CD14-positive monocyte (primary cell): ENCODE data around the gene E2F1. TPM values are rescaled to one million over a fixed set of nuclear protein-coding genes. Genes with fewer than 3 reads are reported as not detected.

Experiments used
- DNase-seq, 3 donors: peaks; one replicate each; pipeline ENCODE4 v3.0.0-alpha.2; 2011 to 2022
- H2AFZ ChIP-seq: 2 replicates; pipeline ENCODE4 v1.6.0; 2012; ENCODE audit warnings: mild to moderate bottlenecking, low read depth, low read length, inconsistent platforms; ENCODE audit not compliant: insufficient read depth, poor library complexity, severe bottlenecking
- H3K27ac ChIP-seq, 2 donors: 1 replicate in 1 of 2; 2 replicates in 1 of 2; pipeline ENCODE4 v1.5.1; 2012 to 2013; ENCODE audit warnings: low read length in 2 of 2, control low read depth in 1 of 2, inconsistent platforms in 1 of 2, low read depth in 1 of 2, mild to moderate bottlenecking in 1 of 2
- H3K27me3 ChIP-seq, 2 donors: one replicate each; pipeline versions ENCODE4 v1.6.0 to v1.6.1; 2011 to 2013; ENCODE audit warnings: low read length in 2 of 2; ENCODE audit not compliant: control insufficient read depth in 2 of 2, insufficient read depth in 2 of 2
- H3K36me3 ChIP-seq, 2 donors: replicated peaks in 1 of 2; 1 replicate in 1 of 2; 2 replicates in 1 of 2; pipeline versions ENCODE4 v1.5.1 to v1.6.1; 2012 to 2013; ENCODE audit warnings: low read length in 2 of 2, control low read depth in 1 of 2, inconsistent platforms in 1 of 2, mild to moderate bottlenecking in 1 of 2; ENCODE audit not compliant: insufficient read depth in 2 of 2, control insufficient read depth in 1 of 2
- H3K4me1 ChIP-seq, 2 donors: 1 replicate in 1 of 2; 2 replicates in 1 of 2; pipeline versions ENCODE4 v1.5.1 to v1.6.1; 2012 to 2013; ENCODE audit warnings: low read length in 2 of 2, control low read depth in 1 of 2, inconsistent platforms in 1 of 2, mild to moderate bottlenecking in 1 of 2, moderate library complexity in 1 of 2; ENCODE audit not compliant: insufficient read depth in 2 of 2, control insufficient read depth in 1 of 2
- H3K4me2 ChIP-seq: replicated peaks from 2 replicates; pipeline ENCODE3; 2012; ENCODE audit warnings: low read length, moderate library complexity, mild to moderate bottlenecking; ENCODE audit not compliant: poor library complexity, severe bottlenecking; ENCODE audit errors: extremely low read depth
- H3K4me3 ChIP-seq, 3 experiments: fragments of 200-600 bp in 1 of 3; sonication (generic) in 1 of 3; replicated peaks in 1 of 3; 1 replicate in 2 of 3; 2 replicates in 1 of 3; pipeline ENCODE4 v1.5.1; 2011 to 2013; ENCODE audit warnings: low read length in 3 of 3, mild to moderate bottlenecking in 3 of 3, control low read depth in 2 of 3, low read depth in 2 of 3, inconsistent platforms in 1 of 3, moderate library complexity in 1 of 3
- H3K79me2 ChIP-seq: 2 replicates; pipeline ENCODE4 v1.6.0; 2012; ENCODE audit warnings: mild to moderate bottlenecking, control low read depth, inconsistent platforms, low read length, moderate library complexity; ENCODE audit not compliant: insufficient read depth
- H3K9ac ChIP-seq: 2 replicates; pipeline ENCODE4 v1.6.0; 2017; ENCODE audit warnings: low read length, mild to moderate bottlenecking; ENCODE audit not compliant: insufficient read depth, poor library complexity, severe bottlenecking
- H3K9me3 ChIP-seq, 2 donors: replicated peaks in 1 of 2; 1 replicate in 1 of 2; 2 replicates in 1 of 2; pipeline versions ENCODE4 v1.5.1 to v1.6.1; 2012 to 2013; ENCODE audit warnings: low read length in 2 of 2, control low read depth in 1 of 2; ENCODE audit not compliant: control insufficient read depth in 1 of 2, insufficient read depth in 1 of 2
- H4K20me1 ChIP-seq: 2 replicates; pipeline ENCODE4 v1.6.0; 2012; ENCODE audit warnings: mild to moderate bottlenecking, low read length, control low read depth, moderate library complexity; ENCODE audit not compliant: insufficient read depth
- H3K27ac Mint-ChIP-seq, 7 donors: one replicate each; pipeline ENCODE4 v1.8.0; 2020; ENCODE audit warnings: mild to moderate bottlenecking in 7 of 7, mixed read lengths in 7 of 7, moderate library complexity in 6 of 7, inconsistent platforms in 2 of 7
- H3K27me3 Mint-ChIP-seq, 3 donors: one replicate each; pipeline ENCODE4 v1.8.0; 2021 to 2022; ENCODE audit warnings: low read depth in 3 of 3, mild to moderate bottlenecking in 3 of 3, mixed read lengths in 3 of 3, moderate library complexity in 3 of 3, inconsistent platforms in 1 of 3
- H3K36me3 Mint-ChIP-seq, 2 donors: one replicate each; pipeline ENCODE4 v1.8.0; 2020; ENCODE audit warnings: mixed read lengths in 2 of 2, inconsistent platforms in 1 of 2, mild to moderate bottlenecking in 1 of 2
- H3K4me1 Mint-ChIP-seq: one replicate; pipeline ENCODE4 v1.8.0; 2020; ENCODE audit warnings: mild to moderate bottlenecking, mixed read lengths
- H3K4me3 Mint-ChIP-seq, 2 donors: one replicate each; pipeline ENCODE4 v1.8.0; 2020; ENCODE audit warnings: mild to moderate bottlenecking in 2 of 2, mixed read lengths in 2 of 2, moderate library complexity in 1 of 2
- H3K9me3 Mint-ChIP-seq, 7 donors: one replicate each; pipeline ENCODE4 v1.8.0; 2020 to 2022; ENCODE audit warnings: mixed read lengths in 7 of 7, mild to moderate bottlenecking in 6 of 7, moderate library complexity in 6 of 7, inconsistent platforms in 2 of 7
- WGBS: methylation state at CpG from one replicate; pipeline ENCODE4 v1.1.5; 2013; ENCODE audit warnings: missing lambda C conversion rate; ENCODE audit not compliant: insufficient coverage; 5-methylcytosine and 5-hydroxymethylcytosine counted together
- intact Hi-C, 2 donors: fragments of 100-400 bp; cut with micrococcal nuclease; formaldehyde crosslinking; loops; one replicate each; pipeline versions ENCODE4 v1.15.0 to v1.15.1; 2023
- polyA plus RNA-seq, 3 donors: library from polyadenylated mRNA; depleted of rRNA in 1 of 3; unstranded in 2 of 3; stranded (reverse) in 1 of 3; fragments of 300-500 nt in 2 of 3; fragments of >200 nt in 1 of 3; fragmentation: Illumina TruSeq in 2 of 3; gene quantifications; 1 replicate in 2 of 3; 2 replicates in 1 of 3; pipeline ENCODE4 v1.2.3, GENCODE V29; 2012 to 2021
- TF ChIP-seq, protein P1 (sequence below): fragments of 200-600 bp; IDR thresholded peaks from one replicate; pipeline ENCODE4 v1.8.0; 2022; ENCODE audit warnings: antibody characterized with exemption, mild to moderate bottlenecking

E2F1 gene
- polyA plus RNA-seq, 3 donors: 0.17 to 1.1 TPM; not detected in 1

DNA sequence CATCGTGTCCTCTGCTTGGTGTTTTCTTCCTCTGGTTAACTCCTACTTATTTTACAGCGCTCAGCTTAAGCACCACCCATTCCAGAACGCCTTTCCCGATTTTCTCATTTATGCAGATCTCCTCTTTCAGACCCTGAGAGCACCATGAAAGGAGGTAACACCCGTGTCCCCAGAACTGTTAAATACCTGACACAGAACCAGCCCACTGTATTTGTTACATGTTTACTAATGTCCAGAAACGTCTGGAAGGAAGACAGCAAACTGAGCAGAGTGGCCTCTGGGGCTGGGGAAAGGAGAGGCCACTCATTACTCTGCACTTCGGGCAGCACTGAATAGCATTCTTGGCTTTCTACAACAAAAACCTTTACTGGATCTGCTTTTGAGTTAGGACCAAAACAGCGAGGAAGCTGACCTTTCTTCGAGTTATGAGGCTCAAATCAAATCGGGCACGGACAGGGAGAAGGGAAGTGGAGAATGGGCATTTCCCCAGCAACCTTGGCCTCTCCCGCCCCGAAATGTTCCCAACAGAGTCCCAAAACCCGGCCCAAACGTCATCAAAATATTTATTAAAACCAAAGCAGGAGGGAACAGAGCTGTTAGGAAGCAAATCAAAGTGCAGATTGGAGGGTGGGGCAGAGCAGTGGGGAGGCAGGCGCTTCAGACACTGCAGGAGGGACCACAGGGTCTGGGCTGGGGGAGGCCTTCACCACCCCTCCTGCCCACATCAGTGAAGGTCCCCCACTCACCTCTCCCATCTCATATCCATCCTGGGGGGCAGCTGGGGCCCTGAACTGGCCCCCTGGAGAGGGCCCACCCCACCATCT lies 10.8 kb downstream of the E2F1 start:
- Histone ChIP-seq H4K20me1 (no peaks in the 10 kb centered on the region), H3K4me2 (peak overlapping the region; percentile 76), H3K9ac (peak overlapping the region; percentile 57), H3K9me3 (no peaks in the 10 kb centered on the region), H3K36me3 (no peaks in the 10 kb centered on the region), H3K4me3 (peak overlapping the region in 1 of 3 experiments; percentile 74), H3K27me3 (no peaks in the 10 kb centered on the region), H3K4me1 (peaks cover 14 to 19% of the 10 kb centered on the region in 2 donors), H2AFZ (peak overlapping the region; percentile 80), H3K79me2 (peaks cover 1% of the 10 kb centered on the region), H3K27ac (no peak overlapping the region)
- peaks cover 2 to 8% (median 3%) of the 10 kb centered on the region in 3 donors for H3K27me3 Mint-ChIP-seq
- H3K4me1 Mint-ChIP-seq: peaks cover 17% of the 10 kb centered on the region
- H3K27ac Mint-ChIP-seq: peak overlapping the region in 4 of 7 donors; percentile 13 to 74 (median 54)
- H3K36me3 Mint-ChIP-seq: peaks cover 4 to 23% of the 10 kb centered on the region in 2 donors
- peak overlapping the region; percentile 71 to 91 for H3K4me3 Mint-ChIP-seq
- DNase-seq: no peak
- WGBS: 63% methylated on average over 2 of the region's 16 CpGs
- TF ChIP-seq, protein P1, sequence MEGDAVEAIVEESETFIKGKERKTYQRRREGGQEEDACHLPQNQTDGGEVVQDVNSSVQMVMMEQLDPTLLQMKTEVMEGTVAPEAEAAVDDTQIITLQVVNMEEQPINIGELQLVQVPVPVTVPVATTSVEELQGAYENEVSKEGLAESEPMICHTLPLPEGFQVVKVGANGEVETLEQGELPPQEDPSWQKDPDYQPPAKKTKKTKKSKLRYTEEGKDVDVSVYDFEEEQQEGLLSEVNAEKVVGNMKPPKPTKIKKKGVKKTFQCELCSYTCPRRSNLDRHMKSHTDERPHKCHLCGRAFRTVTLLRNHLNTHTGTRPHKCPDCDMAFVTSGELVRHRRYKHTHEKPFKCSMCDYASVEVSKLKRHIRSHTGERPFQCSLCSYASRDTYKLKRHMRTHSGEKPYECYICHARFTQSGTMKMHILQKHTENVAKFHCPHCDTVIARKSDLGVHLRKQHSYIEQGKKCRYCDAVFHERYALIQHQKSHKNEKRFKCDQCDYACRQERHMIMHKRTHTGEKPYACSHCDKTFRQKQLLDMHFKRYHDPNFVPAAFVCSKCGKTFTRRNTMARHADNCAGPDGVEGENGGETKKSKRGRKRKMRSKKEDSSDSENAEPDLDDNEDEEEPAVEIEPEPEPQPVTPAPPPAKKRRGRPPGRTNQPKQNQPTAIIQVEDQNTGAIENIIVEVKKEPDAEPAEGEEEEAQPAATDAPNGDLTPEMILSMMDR: no peak
- H3K9me3 Mint-ChIP-seq: no peaks in the 10 kb centered on the region
- intact Hi-C loops: no loop called here

DNA sequence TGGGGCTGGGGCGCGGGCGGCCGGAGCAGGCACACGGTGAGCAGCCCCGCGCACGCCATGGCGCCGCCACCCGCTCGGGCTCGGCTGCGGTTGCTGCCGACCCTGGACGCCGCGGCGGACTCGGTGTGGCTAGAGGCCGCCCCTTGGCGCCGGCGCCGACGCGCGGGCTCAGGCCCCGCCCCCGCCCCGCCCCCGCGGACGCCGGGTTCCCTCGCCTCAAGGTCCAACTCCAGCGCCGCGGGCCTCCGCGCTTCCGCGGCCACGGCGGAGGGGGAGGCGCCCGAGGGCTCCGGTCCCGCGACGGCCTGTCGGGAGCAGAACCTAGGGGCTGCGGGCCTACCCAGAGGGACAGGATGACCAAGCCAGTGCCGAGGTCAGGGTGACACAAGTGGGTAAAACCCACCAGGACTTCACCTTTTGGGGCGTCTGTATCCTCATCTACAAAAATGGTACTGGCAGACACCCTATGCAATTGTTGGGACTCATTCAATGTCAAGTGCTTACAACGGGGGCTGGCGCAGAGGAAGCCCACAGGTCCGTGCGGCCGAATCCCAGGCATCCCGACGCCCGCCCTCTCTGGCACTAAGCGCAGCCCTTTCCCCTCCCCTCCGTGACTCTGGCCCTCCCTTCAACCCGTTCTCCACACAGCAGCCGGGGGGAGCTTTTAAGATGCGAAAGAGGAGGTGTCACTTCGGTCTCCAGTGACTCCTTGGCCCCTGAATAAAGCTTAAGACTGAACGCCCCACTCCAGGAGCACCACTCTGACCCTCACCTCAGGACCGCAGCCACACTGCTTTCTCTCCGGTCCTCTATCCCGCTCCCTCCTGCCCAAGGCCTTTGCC lies 11.7 kb downstream of the E2F1 start, which contains the start of gene NECAB3:
Gene NECAB3 (minus strand): TSS at position 135 of the 842 bp plus-strand sequence. CDS start 76 bp downstream, at position 59.
- TF ChIP-seq, protein P1: no peak
- peak within 1 kb of the TSS in 1 of 2 donors; percentile 49 for H3K27ac ChIP-seq

More for the DNA sequence above, 11.7 kb downstream of the E2F1 start, which contains the start of gene NECAB3:
- Histone ChIP-seq H2AFZ (peak within 1 kb of the TSS; percentile 87), H3K4me3 (peak within 1 kb of the TSS; percentile 56 to 74 (median 57)), H3K9me3 (no peaks in the 10 kb centered on the region), H3K27me3 (no peaks in the 10 kb centered on the region), H4K20me1 (no peaks in the 10 kb centered on the region), H3K9ac (peak within 1 kb of the TSS; percentile 57), H3K4me2 (peak within 1 kb of the TSS; percentile 76), H3K4me1 (peaks cover 14 to 19% of the 10 kb centered on the region in 2 donors), H3K79me2 (no peaks in the 10 kb centered on the region), H3K36me3 (no peaks in the 10 kb centered on the region)
- H3K9me3 Mint-ChIP-seq: no peaks in the 10 kb centered on the region
- intact Hi-C loops: loop anchor here in 1 of 2 donors (5.0 kb wide), 1 partner anchor 232 kb away; the partner anchor contains the start of gene SNTA1
- peaks cover 7 to 23% of the 10 kb centered on the region in 2 donors for H3K36me3 Mint-ChIP-seq
- peak within 1 kb of the TSS; percentile 39 to 91 (median 77) for H3K27ac Mint-ChIP-seq
- peaks cover 2 to 8% (median 3%) of the 10 kb centered on the region in 3 donors for H3K27me3 Mint-ChIP-seq
- H3K4me3 Mint-ChIP-seq: peak within 1 kb of the TSS; percentile 91 to 97
- 5% methylated on average over 65 of the region's 73 CpGs for WGBS
- peak in 2 of 3 donors; percentile 53 to 65 for DNase-seq
- H3K4me1 Mint-ChIP-seq: peaks cover 17% of the 10 kb centered on the region
